ENCODE measurements around the gene SMIM32. TPM values are rescaled to one million over a fixed set of nuclear protein-coding genes. Genes with fewer than 3 reads are reported as not detected.

SMIM32 gene
- total and polyA plus RNA-seq, 2 experiments from 2014 or later = 1.9 to 3.9 TPM

GRCh38 chr5:136198453-136198852 is 5.5 kb upstream of the SMIM32 start:
- no peak overlapping the region for H3K27ac ChIP-seq
- H2AFZ ChIP-seq = no peak overlapping the region
- no peaks in the 10 kb centered on the region for H3K9me2 ChIP-seq (replicated peaks; ENCODE audit: insufficient read depth)
- peaks cover 8% of the 10 kb centered on the region for H3K4me1 ChIP-seq (ENCODE audit: insufficient read depth)
- TF ChIP-seq EZH2phosphoT487 (IDR thresholded peaks at IDR 0.05; ENCODE audit: low read depth, severe bottlenecking, unreplicated experiment) (no peak), EZH2 (IDR thresholded peaks at IDR 0.05; ENCODE audit: borderline replicate concordance) (no peak)
- no peak overlapping the region for H3K4me2 ChIP-seq
- peaks cover 8% of the 10 kb centered on the region for H3K27me3 ChIP-seq
- no peaks in the 10 kb centered on the region for H3K9me3 ChIP-seq (ENCODE audit: low read depth)
- DNase-seq (ENCODE audit: low spot score) = no peak
- 80% methylated on average over 5 of the region's 5 CpGs for WGBS (ENCODE audit: low lambda C conversion rate, missing lambda C conversion rate)
- no peaks in the 10 kb centered on the region for H4K20me1 ChIP-seq (ENCODE audit: insufficient read depth, poor library complexity, severe bottlenecking)
- H3K36me3 ChIP-seq (replicated peaks; ENCODE audit: insufficient read depth, low read depth) = no peaks in the 10 kb centered on the region
- no peak overlapping the region for H3K4me3 ChIP-seq
- no peaks in the 10 kb centered on the region for H3K79me2 ChIP-seq

- no peak for DNase-seq (ENCODE audit: low spot score)
- Histone ChIP-seq H3K27me3 (peaks cover 11% of the 10 kb centered on the region), H3K4me1 (ENCODE audit: insufficient read depth) (peaks cover 8% of the 10 kb centered on the region), H3K27ac (no peak overlapping the region), H4K20me1 (ENCODE audit: insufficient read depth, poor library complexity, severe bottlenecking) (no peaks in the 10 kb centered on the region), H3K9me3 (ENCODE audit: low read depth) (no peaks in the 10 kb centered on the region), H2AFZ (no peak overlapping the region), H3K4me3 (no peak overlapping the region), H3K9me2 (replicated peaks; ENCODE audit: insufficient read depth) (no peaks in the 10 kb centered on the region), H3K79me2 (no peaks in the 10 kb centered on the region), H3K4me2 (no peak overlapping the region), H3K36me3 (replicated peaks; ENCODE audit: insufficient read depth, low read depth) (no peaks in the 10 kb centered on the region)
- 92% methylated on average over 4 of the region's 4 CpGs for WGBS (ENCODE audit: low lambda C conversion rate, missing lambda C conversion rate)
- no peak for TF ChIP-seq EZH2phosphoT487 (IDR thresholded peaks at IDR 0.05; ENCODE audit: low read depth, severe bottlenecking, unreplicated experiment)
- TF ChIP-seq EZH2 (IDR thresholded peaks at IDR 0.05; ENCODE audit: borderline replicate concordance) = no peak
- TF ChIP-seq CTCF (IDR thresholded peaks at IDR 0.05; ENCODE audit: poor library complexity) = no peak
Observed at GRCh38 chr5:136197462-136198142, 4.6 kb upstream of the SMIM32 start.

- Histone ChIP-seq H3K4me2 (peak overlapping the region; percentile 63), H3K9me3 (ENCODE audit: low read depth) (no peaks in the 10 kb centered on the region), H3K27ac (peak overlapping the region; percentile 79), H3K4me3 (no peak overlapping the region), H3K4me1 (ENCODE audit: insufficient read depth) (peaks cover 20% of the 10 kb centered on the region), H3K36me3 (replicated peaks; ENCODE audit: insufficient read depth, low read depth) (no peaks in the 10 kb centered on the region), H3K27me3 (peaks cover 19% of the 10 kb centered on the region), H2AFZ (no peak overlapping the region), H3K9me2 (replicated peaks; ENCODE audit: insufficient read depth) (no peaks in the 10 kb centered on the region), H3K79me2 (no peaks in the 10 kb centered on the region), H4K20me1 (ENCODE audit: insufficient read depth, poor library complexity, severe bottlenecking) (no peaks in the 10 kb centered on the region)
- peak; percentile 39 for DNase-seq (ENCODE audit: low spot score)
- TF ChIP-seq EZH2phosphoT487 (IDR thresholded peaks at IDR 0.05; ENCODE audit: low read depth, severe bottlenecking, unreplicated experiment) (no peak), CTCF (IDR thresholded peaks at IDR 0.05; ENCODE audit: poor library complexity) (no peak), EZH2 (IDR thresholded peaks at IDR 0.05; ENCODE audit: borderline replicate concordance) (no peak)
- 45% methylated on average over 12 of the region's 12 CpGs for WGBS (ENCODE audit: low lambda C conversion rate, missing lambda C conversion rate)
Observed at GRCh38 chr5:136195971-136196820, 3.2 kb upstream of the SMIM32 start.

- Histone ChIP-seq H3K27me3 (peaks cover 31% of the 10 kb centered on the region), H3K9me3 (ENCODE audit: low read depth) (no peaks in the 10 kb centered on the region), H3K9me2 (replicated peaks; ENCODE audit: insufficient read depth) (no peaks in the 10 kb centered on the region), H2AFZ (no peak overlapping the region), H4K20me1 (ENCODE audit: insufficient read depth, poor library complexity, severe bottlenecking) (no peaks in the 10 kb centered on the region), H3K36me3 (replicated peaks; ENCODE audit: insufficient read depth, low read depth) (no peaks in the 10 kb centered on the region), H3K4me2 (no peak overlapping the region), H3K4me3 (no peak overlapping the region), H3K27ac (no peak overlapping the region), H3K4me1 (ENCODE audit: insufficient read depth) (peaks cover 24% of the 10 kb centered on the region), H3K79me2 (no peaks in the 10 kb centered on the region)
- TF ChIP-seq CTCF (IDR thresholded peaks at IDR 0.05; ENCODE audit: poor library complexity) (no peak), EZH2phosphoT487 (IDR thresholded peaks at IDR 0.05; ENCODE audit: low read depth, severe bottlenecking, unreplicated experiment) (no peak), EZH2 (IDR thresholded peaks at IDR 0.05; ENCODE audit: borderline replicate concordance) (no peak)
- no peak for DNase-seq (ENCODE audit: low spot score)
- 90% methylated on average over 3 of the region's 3 CpGs for WGBS (ENCODE audit: low lambda C conversion rate, missing lambda C conversion rate)
Observed at GRCh38 chr5:136194576-136194975, 1.6 kb upstream of the SMIM32 start.
